GM12801 (cell line): ENCODE measurements around the gene NEGR1.

ENCODE experiments used
- CTCF ChIP-seq: IDR thresholded peaks from one replicate; pipeline ENCODE4 v1.5.1; 2011; ENCODE audit warnings: control low read depth; ENCODE audit not compliant: insufficient read length; ENCODE audit errors: extremely low read depth

The NEGR1 gene

GRCh38 chr1:71908303-71908702 is 374.0 kb downstream of the NEGR1 start:
- no peak for TF ChIP-seq CTCF

- no peak for TF ChIP-seq CTCF
Measured at GRCh38 chr1:71899881-71900280, 382.5 kb downstream of the NEGR1 start.

- TF ChIP-seq CTCF, result no peak
Measured at GRCh38 chr1:71885171-71885570, 397.2 kb downstream of the NEGR1 start.

GRCh38 chr1:71882637-71883036 is 399.7 kb downstream of the NEGR1 start:
- TF ChIP-seq CTCF, result no peak

- TF ChIP-seq CTCF, result no peak
Measured at GRCh38 chr1:71882226-71882625, 400.1 kb downstream of the NEGR1 start.

GRCh38 chr1:71881611-71882010 is 400.7 kb downstream of the NEGR1 start:
- no peak for TF ChIP-seq CTCF

- TF ChIP-seq CTCF, result no peak
Measured at GRCh38 chr1:71869326-71869725, 413.0 kb downstream of the NEGR1 start.

- no peak for TF ChIP-seq CTCF
Measured at GRCh38 chr1:71862756-71863155, 419.6 kb downstream of the NEGR1 start.
